Measurements from ENCODE around the gene ST6GAL1. TPM values are rescaled to one million over a fixed set of nuclear protein-coding genes. Genes with fewer than 3 reads are reported as not detected.

The ST6GAL1 gene
- total and polyA plus RNA-seq, 10 of the 15 experiments (the other 5 are each of a cell fraction or from before 2014, with no cell fraction given): 74.2 to 248 (median 149) TPM

DNA sequence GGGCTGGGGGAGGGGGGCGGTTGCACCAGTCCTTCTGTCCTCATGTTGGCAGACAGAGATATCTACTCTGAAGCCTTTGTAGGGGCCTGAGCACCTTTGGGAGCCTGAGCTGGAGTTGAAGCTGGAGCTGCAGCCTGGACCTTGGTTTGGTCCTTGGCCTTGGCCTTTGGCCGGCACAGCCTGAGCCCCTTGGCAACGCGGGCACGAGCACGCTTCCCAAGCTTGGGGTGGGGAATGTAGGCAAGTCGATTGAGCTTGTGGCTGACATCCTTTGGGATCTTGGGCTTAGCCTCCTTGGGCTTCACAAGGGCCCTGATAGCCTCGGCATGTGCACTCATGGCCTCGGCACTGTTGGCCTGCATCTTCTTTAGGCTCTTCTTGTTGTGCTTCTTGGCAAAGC is 8.1 kb upstream of the ST6GAL1 start (continued):
- TF ChIP-seq, protein P1, sequence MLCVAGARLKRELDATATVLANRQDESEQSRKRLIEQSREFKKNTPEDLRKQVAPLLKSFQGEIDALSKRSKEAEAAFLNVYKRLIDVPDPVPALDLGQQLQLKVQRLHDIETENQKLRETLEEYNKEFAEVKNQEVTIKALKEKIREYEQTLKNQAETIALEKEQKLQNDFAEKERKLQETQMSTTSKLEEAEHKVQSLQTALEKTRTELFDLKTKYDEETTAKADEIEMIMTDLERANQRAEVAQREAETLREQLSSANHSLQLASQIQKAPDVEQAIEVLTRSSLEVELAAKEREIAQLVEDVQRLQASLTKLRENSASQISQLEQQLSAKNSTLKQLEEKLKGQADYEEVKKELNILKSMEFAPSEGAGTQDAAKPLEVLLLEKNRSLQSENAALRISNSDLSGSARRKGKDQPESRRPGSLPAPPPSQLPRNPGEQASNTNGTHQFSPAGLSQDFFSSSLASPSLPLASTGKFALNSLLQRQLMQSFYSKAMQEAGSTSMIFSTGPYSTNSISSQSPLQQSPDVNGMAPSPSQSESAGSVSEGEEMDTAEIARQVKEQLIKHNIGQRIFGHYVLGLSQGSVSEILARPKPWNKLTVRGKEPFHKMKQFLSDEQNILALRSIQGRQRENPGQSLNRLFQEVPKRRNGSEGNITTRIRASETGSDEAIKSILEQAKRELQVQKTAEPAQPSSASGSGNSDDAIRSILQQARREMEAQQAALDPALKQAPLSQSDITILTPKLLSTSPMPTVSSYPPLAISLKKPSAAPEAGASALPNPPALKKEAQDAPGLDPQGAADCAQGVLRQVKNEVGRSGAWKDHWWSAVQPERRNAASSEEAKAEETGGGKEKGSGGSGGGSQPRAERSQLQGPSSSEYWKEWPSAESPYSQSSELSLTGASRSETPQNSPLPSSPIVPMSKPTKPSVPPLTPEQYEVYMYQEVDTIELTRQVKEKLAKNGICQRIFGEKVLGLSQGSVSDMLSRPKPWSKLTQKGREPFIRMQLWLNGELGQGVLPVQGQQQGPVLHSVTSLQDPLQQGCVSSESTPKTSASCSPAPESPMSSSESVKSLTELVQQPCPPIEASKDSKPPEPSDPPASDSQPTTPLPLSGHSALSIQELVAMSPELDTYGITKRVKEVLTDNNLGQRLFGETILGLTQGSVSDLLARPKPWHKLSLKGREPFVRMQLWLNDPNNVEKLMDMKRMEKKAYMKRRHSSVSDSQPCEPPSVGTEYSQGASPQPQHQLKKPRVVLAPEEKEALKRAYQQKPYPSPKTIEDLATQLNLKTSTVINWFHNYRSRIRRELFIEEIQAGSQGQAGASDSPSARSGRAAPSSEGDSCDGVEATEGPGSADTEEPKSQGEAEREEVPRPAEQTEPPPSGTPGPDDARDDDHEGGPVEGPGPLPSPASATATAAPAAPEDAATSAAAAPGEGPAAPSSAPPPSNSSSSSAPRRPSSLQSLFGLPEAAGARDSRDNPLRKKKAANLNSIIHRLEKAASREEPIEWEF (IDR thresholded peaks at IDR 0.05; ENCODE audit: insufficient replicate concordance, low read depth, low read length): no peak
- TF ChIP-seq CHD2 (IDR thresholded peaks at IDR 0.05; ENCODE audit: borderline replicate concordance, low read depth, low read length) (no peak), ATF7 (IDR thresholded peaks at IDR 0.05; ENCODE audit: low read depth) (no peak), CBFB (IDR thresholded peaks at IDR 0.05; ENCODE audit: low read depth) (no peak)
- TF ChIP-seq, protein P2, sequence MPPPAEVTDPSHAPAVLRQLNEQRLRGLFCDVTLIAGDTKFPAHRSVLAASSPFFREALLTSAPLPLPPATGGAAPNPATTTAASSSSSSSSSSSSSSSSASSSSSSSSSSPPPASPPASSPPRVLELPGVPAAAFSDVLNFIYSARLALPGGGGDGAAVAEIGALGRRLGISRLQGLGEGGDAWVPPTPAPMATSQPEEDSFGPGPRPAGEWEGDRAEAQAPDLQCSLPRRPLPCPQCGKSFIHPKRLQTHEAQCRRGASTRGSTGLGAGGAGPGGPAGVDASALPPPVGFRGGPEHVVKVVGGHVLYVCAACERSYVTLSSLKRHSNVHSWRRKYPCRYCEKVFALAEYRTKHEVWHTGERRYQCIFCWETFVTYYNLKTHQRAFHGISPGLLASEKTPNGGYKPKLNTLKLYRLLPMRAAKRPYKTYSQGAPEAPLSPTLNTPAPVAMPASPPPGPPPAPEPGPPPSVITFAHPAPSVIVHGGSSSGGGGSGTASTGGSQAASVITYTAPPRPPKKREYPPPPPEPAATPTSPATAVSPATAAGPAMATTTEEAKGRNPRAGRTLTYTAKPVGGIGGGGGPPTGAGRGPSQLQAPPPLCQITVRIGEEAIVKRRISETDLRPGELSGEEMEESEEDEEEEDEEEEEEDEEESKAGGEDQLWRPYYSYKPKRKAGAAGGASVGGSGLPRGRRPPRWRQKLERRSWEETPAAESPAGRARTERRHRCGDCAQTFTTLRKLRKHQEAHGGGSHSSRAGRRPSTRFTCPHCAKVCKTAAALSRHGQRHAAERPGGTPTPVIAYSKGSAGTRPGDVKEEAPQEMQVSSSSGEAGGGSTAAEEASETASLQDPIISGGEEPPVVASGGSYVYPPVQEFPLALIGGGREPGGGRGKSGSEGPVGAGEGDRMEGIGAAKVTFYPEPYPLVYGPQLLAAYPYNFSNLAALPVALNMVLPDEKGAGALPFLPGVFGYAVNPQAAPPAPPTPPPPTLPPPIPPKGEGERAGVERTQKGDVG (CRISPR knock-in tag; IDR thresholded peaks at IDR 0.05): no peak

All from GM12878 (cell line).